ENCODE data around the gene NECAB3.

NECAB3 gene

GRCh38 chr20:33666293-33667244 is 7.7 kb downstream of the NECAB3 start, which contains the start of gene ACTL10:
TSS of gene ACTL10 (plus strand) at chr20:33666943. CDS start at chr20:33667498, 555 bp downstream.
- DNase-seq (ENCODE audit: low spot score): no peak
- no peak for FAIRE-seq

- FAIRE-seq (no peak), DNase-seq (ENCODE audit: low spot score) (no peak)
Measured at GRCh38 chr20:33664762-33665144, 9.5 kb downstream of the NECAB3 start.

- FAIRE-seq (peak; percentile 55), DNase-seq (ENCODE audit: low spot score) (no peak)
Measured at GRCh38 chr20:33664085-33664761, 10.0 kb downstream of the NECAB3 start.

- FAIRE-seq (no peak), DNase-seq (ENCODE audit: low spot score) (peak; percentile 96)
Measured at GRCh38 chr20:33663161-33664084, 10.8 kb downstream of the NECAB3 start.

GRCh38 chr20:33662172-33662571 is 12.1 kb downstream of the NECAB3 start, which contains the start of gene C20orf144:
TSS of gene C20orf144 (plus strand) at chr20:33662327. CDS start at chr20:33662346, 19 bp downstream.
- DNase-seq (ENCODE audit: low spot score) (no peak), FAIRE-seq (no peak)

GRCh38 chr20:33660685-33661058 is 13.6 kb downstream of the NECAB3 start:
- DNase-seq (ENCODE audit: low spot score) (no peak), FAIRE-seq (no peak)

GRCh38 chr20:33660035-33660684 is 14.1 kb downstream of the NECAB3 start:
- DNase-seq (ENCODE audit: low spot score): no peak
- no peak for FAIRE-seq

- FAIRE-seq: no peak
- no peak for DNase-seq (ENCODE audit: low spot score)
Measured at GRCh38 chr20:33659341-33660034, 14.7 kb downstream of the NECAB3 start.

- peak; percentile 30 for FAIRE-seq
Measured at GRCh38 chr20:33658929-33659328, 15.3 kb downstream of the NECAB3 start.

GRCh38 chr20:33658510-33658909 is 15.7 kb downstream of the NECAB3 start:
- no peak for DNase-seq (ENCODE audit: low spot score)
- FAIRE-seq: no peak

More at GRCh38 chr20:33658929-33659328, 15.3 kb downstream of the NECAB3 start:
- no peak for DNase-seq (ENCODE audit: low spot score)

- FAIRE-seq (no peak), DNase-seq (ENCODE audit: low spot score) (no peak)
Measured at GRCh38 chr20:33657704-33658095, 16.5 kb downstream of the NECAB3 start.

GRCh38 chr20:33656783-33657703 is 17.2 kb downstream of the NECAB3 start:
- no peak for FAIRE-seq
- no peak for DNase-seq (ENCODE audit: low spot score)

- DNase-seq (ENCODE audit: low spot score) (no peak), FAIRE-seq (no peak)
Measured at GRCh38 chr20:33656010-33656782, 18.0 kb downstream of the NECAB3 start.

- FAIRE-seq (no peak), DNase-seq (ENCODE audit: low spot score) (no peak)
Measured at GRCh38 chr20:33655164-33655563, 19.1 kb downstream of the NECAB3 start.

GRCh38 chr20:33654680-33655161 is 19.5 kb downstream of the NECAB3 start:
- no peak for DNase-seq (ENCODE audit: low spot score)
- FAIRE-seq: no peak

GRCh38 chr20:33653900-33654596 is 20.2 kb downstream of the NECAB3 start:
- no peak for FAIRE-seq
- DNase-seq (ENCODE audit: low spot score): no peak

GRCh38 chr20:33653218-33653899 is 20.9 kb downstream of the NECAB3 start:
- DNase-seq (ENCODE audit: low spot score) (peak; percentile 81), FAIRE-seq (no peak)

All from urothelium cell line (cell line).